HG02870 (cell line): ENCODE data around the gene YY1.

Experiments used
- ATAC-seq: cut with Tn5 transposase; IDR thresholded peaks from one replicate; pipeline ENCODE4 v1.9.1; 2021; ENCODE audit warnings: mild to moderate bottlenecking, moderate library complexity; ENCODE audit not compliant: unreplicated experiment

YY1 gene

GRCh38 chr14:100240668-100241032 lies 1.7 kb downstream of the YY1 start:
- no peak for ATAC-seq

GRCh38 chr14:100241279-100241678 lies 2.3 kb downstream of the YY1 start:
- no peak for ATAC-seq

- no peak for ATAC-seq
These were observed 4.1 kb downstream of the YY1 start for GRCh38 chr14:100243020-100243419.

GRCh38 chr14:100246809-100247428 lies 8.0 kb downstream of the YY1 start:
- no peak for ATAC-seq

GRCh38 chr14:100250732-100251465 lies 12.0 kb downstream of the YY1 start:
- ATAC-seq: no peak

- ATAC-seq: no peak
These were observed 13.7 kb downstream of the YY1 start for GRCh38 chr14:100252684-100253083.

- peak; percentile 82 for ATAC-seq
These were observed 17.5 kb downstream of the YY1 start for GRCh38 chr14:100256339-100256895.

- no peak for ATAC-seq
These were observed 22.7 kb downstream of the YY1 start for GRCh38 chr14:100261621-100262020.

- no peak for ATAC-seq
These were observed 23.6 kb downstream of the YY1 start for GRCh38 chr14:100262545-100262944.

- no peak for ATAC-seq
These were observed 24.2 kb downstream of the YY1 start for GRCh38 chr14:100263141-100263540.

GRCh38 chr14:100267990-100268389 lies 29.0 kb downstream of the YY1 start:
- no peak for ATAC-seq

GRCh38 chr14:100268591-100269207 lies 29.8 kb downstream of the YY1 start:
- ATAC-seq: no peak

- ATAC-seq: no peak
These were observed 32.4 kb downstream of the YY1 start for GRCh38 chr14:100271247-100271939.

- ATAC-seq: no peak
These were observed 35.3 kb downstream of the YY1 start for GRCh38 chr14:100274250-100274649.

- no peak for ATAC-seq
These were observed 36.3 kb downstream of the YY1 start for GRCh38 chr14:100275214-100275613.

- ATAC-seq: no peak
These were observed 39.8 kb downstream of the YY1 start for GRCh38 chr14:100278702-100279101.

- ATAC-seq: no peak
These were observed 40.2 kb downstream of the YY1 start for GRCh38 chr14:100279133-100279532.

- ATAC-seq: no peak
These were observed 40.6 kb downstream of the YY1 start for GRCh38 chr14:100279563-100279962.

GRCh38 chr14:100281286-100282082 lies 42.5 kb downstream of the YY1 start:
- no peak for ATAC-seq

GRCh38 chr14:100282083-100282350 lies 43.1 kb downstream of the YY1 start:
- ATAC-seq: no peak
